ENCODE data around the gene COL9A3.

Gene COL9A3

DNA sequence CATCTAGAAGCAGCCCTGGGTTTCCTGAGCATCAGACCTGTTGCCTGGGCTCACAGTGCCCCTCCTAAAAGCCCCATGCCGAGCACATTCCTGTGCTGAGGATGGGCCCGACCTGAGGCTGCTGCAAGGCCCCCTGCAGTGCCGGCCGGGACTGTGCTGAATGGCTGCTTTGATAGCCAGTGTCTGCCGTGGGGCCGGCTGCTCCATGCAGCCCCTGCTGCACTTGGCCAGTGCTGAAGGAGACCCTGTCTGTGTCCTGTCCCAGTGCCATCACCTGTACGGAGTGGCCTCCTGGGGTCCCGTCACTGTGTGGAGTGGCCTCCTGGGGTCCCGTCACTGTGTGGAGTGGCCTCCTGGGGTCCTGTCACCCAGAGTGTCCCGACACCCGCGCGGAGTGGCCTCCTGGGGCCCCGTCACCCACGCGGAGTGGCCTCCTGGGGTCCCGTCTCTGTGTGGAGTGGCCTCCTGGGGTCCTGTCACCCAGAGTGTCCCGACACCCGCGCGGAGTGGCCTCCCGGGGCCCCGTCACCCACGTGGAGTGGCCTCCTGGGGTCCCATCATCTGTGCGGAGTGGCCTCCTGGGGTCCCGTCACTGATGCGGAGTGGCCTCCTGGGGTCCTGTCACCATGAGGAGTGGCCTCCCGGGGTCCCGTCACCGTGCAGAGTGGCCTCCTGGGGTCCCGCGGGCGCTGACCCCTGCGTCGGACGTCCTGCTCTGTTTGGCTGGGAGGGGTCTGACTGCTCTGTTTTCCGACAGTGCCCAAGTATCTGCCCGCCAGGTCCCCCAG is 7.0 kb downstream of the COL9A3 start:
- no peak for DNase-seq (ENCODE audit: low read depth, low spot score)

DNA sequence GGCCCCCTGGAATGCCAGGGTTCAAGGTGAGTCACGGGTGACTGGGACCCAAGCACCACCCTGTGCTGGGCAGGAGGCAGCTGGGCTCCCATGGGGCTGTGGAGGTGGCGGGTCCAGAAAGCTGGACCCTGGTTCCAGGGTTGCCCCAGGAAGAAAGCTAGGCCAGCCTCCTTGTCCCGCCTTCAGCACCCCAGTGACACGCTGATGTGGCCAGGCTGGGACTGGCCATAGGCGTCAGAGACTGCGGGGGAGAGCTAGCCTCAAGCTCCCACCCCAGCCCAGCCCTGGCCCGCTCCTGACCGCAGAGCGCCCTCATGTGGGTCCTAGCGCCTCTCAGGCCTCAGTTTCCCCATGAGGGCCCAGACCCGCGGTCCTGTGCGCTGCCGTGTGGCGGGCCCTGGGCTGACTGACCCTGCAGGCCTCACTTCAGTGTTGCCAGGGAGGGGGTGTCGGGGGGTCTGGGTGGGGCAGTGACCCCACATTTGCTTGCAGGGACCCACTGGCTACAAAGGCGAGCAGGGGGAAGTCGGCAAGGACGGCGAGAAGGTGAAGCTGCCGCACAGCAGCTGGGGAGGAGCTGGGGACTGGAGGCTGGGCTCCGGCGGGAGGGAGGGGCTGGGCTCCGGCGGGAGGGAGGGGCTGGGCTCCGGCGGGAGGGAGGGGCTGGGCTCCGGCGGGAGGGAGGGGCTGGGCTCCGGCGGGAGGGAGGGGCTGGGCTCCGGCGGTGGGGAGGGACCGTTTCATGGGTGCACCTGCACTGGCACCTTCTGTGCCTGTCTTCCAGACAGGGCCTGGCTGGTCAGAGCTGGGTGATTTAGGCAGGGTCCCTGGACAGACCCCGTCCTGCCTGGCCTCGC is 7.9 kb downstream of the COL9A3 start:
- no peak for DNase-seq (ENCODE audit: low read depth, low spot score)

DNA sequence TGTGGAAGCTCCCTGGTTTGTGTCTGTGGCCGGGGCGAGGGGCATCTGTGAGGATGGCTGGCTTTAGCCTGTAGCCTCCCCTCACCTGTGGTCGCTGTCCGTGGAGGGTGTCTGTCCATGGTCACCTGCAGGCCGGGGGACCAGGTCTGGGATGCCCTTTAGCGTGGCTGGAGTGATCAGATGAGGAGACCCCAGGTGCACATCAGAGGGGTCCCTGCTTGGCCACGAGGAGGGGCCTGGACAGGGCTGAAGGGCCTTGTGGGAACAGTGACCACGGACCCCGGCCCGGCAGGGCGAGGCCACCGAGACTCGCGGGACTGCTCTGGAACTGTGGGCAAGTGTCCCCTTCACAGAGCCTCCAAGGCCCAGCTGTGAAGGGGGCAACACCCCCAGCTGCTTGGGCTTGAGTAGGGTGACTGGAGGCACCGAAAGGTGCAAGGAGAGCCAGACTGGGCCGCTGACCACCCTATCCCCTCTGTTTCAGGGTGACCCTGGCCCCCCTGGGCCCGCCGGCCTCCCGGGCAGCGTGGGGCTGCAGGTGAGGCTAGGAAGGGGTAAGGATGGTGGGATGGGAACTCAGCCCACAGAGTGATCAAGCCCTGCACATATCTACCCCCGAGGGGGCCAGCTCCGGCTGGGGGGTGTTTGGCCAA is 8.6 kb downstream of the COL9A3 start:
- DNase-seq (ENCODE audit: low read depth, low spot score): no peak

DNA sequence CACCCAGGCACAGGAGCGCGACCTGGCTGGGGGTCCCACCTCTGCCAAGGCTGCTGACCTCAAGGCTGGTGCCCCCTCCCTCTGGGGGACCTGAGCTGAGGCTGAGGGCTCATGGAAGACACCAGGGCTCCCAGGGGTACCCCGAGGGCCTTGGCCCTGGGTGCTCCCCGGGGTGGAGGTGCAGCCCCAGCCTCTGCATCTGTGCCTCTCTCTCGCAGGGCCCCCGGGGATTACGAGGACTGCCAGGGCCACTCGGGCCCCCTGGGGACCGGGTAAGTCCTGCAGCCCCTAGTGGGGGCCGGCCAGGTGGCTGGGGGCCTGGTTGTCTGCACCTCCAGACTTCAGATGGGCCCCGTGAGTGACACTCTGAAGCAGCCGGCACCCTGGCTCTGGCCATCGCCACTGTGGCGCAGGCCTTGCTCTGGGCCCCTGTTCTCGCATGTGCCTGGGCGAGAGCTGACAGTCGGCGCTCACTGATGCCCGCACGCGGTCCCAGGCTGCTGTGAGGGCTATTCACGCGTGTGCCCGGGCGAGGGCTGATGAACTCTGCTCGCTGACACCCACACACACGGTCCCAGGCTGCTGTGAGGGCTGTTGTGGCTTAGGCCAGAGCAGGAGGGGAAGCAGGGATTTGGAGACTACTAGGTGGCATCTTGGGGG is 9.3 kb downstream of the COL9A3 start:
- DNase-seq (ENCODE audit: low read depth, low spot score): no peak

DNA sequence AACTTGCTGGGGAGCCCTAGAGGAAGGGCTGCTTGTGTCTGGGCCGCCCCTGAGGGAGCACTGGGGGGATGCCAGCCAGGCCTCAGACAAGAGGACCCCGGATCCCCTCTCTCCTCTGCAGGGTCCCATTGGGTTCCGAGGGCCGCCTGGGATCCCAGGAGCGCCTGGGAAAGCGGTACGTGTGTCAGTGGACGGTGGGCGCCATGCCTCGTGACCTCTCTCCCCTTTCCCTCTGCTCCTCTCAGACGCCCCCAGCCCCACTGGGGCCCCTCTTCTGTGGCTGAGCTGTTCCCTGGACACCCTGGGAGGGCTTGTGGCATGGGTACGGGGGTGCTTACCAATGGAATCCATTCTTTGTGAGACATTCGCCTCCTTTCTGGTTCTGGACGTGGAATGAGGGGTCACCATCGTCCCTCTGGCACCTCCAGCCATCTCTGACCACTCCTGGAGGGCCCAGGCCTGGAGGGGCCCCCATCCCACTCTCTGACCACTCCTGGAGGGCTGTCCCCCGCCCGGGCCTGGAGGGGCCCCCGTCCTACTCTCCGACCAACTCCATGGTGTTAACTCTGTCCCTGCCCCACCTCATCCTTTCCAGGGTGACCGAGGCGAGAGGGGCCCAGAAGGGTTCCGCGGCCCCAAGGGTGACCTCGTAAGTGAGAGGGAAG is 9.9 kb downstream of the COL9A3 start:
- no peak for DNase-seq (ENCODE audit: low read depth, low spot score)

DNA sequence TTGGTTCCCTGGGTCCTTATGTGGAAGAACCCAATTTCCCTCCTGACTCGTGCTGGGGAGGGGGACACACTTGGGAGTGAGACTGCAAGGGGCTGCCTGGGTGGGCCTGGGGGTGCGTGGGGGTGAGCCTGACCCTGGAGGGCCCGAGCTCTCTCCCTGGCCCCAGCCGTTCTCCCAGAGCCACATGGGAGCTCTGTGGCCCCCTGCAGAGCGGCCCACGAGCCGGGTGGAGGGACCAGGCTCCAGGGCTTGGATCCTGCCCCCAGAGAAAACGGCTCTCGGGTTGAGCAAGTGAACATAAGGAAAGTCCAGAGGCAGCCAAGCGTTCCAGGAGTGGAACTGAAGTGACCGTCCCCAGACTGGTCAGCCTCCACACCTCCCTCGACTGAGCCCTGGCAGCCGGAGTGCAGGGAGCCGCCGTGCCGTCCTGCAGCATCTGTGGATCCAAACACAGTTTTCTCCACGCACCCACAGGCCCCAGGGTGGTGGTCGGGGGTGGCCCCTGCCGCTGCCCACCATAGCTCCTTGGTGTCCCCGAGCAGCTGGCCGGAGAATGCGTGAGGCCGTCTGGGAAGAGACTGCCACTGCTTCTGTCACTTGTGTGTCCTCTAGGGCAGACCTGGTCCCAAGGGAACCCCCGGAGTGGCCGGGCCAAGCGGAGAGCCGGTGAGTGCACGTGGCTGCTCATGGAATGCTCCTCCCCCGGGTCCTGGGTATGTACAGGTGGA is 10.6 kb downstream of the COL9A3 start:
- DNase-seq (ENCODE audit: low read depth, low spot score): no peak

DNA sequence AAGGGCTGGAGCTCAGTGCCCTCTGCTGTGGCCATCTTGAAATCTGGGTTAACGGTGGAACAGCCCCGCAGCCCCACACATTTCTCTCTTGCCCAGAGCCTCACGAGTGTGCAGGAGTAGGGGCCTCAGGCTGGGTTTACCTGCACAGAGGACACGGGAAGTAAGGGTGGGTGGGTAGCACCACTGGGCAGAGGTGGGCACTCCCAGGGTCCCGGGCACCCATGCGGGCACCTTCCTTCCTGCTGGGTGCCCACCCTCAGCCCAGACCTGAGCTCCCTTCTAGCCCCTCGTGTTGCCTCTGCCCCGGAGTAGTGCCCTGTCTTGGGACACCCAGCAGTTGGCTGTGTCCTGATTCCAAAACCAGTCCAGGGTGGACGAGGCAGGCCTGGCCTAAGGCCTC is 11.2 kb downstream of the COL9A3 start:
- no peak for DNase-seq (ENCODE audit: low read depth, low spot score)

DNA sequence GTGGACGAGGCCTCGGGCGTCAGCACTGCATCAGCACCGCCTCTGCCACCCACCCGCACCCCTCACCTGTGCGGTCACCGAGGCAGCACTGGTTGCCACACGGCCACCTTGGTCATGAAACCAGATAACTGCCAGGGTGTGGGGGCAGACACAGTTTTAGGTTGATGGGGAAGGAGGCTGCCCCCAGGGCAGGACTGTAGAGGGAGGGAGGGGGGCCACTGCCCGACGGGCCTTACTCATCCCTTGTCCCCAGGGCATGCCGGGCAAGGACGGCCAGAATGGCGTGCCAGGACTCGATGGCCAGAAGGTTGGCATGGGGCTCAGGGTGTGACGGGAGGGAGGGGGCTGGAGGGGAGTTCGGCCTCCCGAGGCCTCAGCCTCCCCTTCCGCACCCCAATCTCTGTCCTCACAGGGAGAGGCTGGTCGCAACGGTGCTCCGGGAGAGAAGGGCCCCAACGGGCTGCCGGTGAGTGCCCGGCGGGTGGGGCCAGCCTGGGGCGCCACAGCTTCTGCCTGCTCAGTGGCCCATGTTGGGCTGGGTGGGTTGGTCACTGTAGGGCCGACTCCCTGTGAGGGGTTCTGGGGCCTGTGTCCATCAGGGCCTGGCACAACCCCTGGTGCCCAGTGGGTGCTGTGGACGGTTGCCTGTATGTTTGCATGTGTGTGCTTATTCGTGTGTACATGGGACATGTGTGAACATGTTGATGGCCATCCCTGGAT is 11.8 kb downstream of the COL9A3 start:
- DNase-seq (ENCODE audit: low read depth, low spot score): no peak

DNA sequence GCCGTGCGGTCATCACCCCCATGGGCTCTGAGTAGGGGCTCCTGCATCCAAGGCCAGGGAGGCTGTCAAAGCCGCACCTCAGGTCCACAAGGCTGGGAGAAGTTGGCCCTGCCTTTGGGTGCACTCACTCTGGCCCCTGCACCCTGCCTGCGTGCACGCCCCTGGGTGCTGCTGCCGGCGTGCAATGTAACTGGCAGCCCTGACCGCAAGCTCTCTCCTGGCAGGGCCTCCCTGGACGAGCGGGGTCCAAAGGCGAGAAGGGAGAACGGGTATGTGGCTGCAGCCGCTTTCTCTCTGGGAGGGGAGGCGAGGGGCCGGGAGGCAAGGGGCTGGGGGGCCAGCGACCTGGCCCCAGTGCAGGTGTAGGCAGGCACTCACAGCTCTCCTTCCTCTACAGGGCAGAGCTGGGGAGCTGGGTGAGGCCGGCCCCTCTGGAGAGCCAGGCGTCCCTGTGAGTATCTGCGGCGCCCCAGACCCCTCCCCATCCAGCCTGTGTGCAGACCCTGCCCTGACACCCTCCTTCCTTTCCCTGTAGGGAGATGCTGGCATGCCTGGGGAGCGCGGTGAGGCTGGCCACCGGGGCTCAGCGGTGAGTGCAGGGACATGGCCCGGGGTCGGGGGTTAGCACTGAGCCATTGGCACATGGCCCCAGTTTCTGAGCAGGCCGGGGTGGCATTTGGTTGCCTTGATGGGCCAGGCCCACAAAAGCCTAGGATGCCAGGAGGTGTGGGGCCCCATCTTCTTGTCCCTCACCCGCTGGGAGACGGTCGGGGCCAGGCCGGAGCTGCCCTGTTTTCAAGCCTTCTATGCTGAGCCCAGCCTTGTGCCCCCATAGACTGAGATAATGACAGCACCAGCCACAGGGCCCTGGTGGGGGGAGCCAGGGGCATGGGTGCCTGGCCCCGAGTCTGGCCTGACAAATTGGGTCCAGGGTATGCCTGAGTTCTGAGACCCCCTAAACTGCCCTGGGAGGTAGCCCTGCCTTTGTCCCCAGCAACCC is 12.7 kb downstream of the COL9A3 start:
- DNase-seq (ENCODE audit: low read depth, low spot score): no peak

DNA sequence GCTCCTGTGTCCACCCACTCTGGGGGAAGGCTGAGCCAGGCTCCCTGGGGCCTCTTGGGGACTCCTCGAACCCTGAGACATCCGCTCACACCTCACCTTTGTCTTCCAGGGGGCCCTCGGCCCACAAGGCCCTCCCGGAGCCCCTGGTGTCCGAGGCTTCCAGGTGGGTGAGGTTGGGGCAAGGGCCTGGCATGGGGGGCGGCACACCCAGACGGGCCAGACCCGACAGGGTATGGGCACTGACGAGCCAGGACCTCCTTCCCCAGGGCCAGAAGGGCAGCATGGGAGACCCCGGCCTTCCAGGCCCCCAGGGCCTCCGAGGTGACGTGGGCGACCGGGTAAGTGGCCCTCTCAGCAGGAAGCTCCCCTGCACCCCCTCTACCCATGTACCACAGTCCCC is 13.4 kb downstream of the COL9A3 start:
- no peak for DNase-seq (ENCODE audit: low read depth, low spot score)

DNA sequence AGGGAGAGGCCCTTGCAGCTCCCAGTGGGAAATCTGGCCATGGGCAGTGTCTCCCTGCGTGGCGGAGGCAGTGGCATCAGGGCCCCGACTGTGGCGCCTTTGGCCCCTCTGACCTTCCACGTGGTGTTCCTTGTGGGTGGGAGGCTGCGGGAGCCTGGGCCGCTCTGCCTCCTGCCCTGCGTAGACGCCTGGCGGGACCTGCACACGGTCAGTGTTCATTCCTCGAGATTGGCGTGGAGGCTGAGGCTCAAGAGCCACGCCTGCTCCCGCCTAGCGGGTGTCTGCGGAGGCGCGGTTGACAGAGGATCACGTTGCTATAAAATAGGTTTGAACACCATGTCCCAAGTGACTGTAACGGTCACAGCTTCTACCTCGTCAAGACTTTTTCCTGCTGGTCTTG is 14.0 kb downstream of the COL9A3 start:
- DNase-seq (ENCODE audit: low read depth, low spot score): no peak

DNA sequence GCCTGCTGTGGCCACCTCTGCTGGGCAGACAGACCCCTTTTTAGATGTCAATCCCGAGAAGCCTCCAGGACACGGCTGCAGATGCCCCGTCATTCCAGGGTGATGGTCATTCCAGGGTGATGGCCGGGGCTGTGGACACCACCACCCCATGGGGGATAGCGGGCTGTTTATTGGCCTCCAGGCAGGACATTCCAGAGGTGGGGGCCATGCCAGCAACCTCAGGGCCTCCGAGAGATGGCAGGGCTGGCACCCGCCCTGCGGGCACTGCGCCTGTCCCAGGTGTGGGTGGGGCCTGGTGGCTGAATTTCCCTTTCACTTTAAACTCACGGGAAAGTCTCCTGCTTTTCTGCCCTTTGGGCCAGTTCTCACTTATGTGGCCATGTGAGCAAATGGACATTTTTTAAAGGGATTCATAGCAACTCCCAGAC is 14.5 kb downstream of the COL9A3 start:
- DNase-seq (ENCODE audit: low read depth, low spot score): no peak

DNA sequence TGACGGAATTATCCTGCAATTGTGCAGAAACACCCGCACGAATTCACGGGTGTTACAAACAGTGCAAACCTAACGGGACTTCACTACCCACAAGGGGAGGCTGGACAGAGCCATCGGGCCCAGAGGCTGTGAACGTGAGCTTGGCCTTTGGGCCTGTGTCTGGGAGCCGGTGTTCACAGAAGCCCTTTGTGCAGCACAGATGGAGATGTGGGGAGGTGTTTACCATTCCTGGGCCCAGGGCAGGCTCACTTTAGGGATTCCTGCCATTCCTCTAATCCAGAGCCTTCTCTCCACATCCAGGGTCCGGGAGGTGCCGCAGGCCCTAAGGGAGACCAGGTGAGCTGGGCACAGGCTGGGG is 15.0 kb downstream of the COL9A3 start:
- no peak for DNase-seq (ENCODE audit: low read depth, low spot score)

DNA sequence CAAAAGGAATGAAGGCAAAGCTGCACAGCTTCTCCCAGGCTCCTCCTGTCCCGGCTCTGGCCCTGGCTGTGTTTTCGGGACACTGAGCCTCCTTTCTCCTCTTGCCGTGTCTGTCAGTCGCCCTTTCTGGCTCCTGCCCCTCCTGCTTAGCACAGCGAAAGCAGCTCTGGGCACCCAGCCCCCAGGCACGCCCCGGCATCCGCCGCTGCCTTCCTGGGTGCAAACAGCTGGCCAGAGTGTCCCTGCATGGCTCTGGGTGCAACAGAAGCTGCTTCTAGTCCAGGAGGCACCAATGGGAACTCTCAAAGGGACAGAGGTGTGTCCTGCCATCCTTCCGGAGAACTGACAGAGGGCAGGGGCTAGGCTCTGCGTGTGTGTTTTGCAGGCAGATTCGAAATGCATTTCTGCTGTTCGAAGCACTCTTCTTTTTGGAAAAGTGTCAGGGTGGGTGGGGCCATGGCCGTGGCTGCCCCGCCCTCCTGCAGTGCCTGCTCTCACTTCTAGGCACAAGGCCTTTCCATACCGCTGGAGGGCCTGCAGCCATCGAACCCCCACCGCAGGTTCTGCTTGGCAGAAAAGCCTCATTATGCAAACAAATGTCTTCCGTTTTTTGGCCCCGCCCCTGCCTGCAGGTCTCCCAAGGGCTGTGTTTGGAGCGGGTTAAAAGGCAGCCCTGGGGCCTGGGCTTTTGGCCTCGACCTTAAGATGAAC is 15.5 kb downstream of the COL9A3 start:
- DNase-seq (ENCODE audit: low read depth, low spot score): no peak

DNA sequence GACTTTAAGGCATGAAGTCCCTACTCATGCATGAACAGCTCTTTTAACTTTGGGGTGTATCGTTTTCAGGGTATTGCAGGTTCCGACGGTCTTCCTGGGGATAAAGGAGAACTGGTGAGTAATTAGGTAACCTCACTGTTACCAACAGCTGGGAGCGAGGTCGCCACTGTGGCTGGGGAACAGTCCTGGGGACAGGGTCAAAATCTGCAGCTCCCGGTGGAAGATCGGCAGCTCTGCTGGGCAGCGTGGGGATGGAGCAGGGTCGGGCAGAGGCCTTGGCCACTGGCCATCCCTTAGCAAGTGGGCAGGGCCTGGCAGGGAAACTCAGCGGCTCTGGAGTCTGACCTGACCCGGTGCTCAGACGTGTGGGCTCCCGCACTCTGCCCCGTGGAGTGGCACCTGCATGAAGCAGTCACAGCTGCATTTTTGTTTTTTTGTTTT is 16.1 kb downstream of the COL9A3 start:
- no peak for DNase-seq (ENCODE audit: low read depth, low spot score)

DNA sequence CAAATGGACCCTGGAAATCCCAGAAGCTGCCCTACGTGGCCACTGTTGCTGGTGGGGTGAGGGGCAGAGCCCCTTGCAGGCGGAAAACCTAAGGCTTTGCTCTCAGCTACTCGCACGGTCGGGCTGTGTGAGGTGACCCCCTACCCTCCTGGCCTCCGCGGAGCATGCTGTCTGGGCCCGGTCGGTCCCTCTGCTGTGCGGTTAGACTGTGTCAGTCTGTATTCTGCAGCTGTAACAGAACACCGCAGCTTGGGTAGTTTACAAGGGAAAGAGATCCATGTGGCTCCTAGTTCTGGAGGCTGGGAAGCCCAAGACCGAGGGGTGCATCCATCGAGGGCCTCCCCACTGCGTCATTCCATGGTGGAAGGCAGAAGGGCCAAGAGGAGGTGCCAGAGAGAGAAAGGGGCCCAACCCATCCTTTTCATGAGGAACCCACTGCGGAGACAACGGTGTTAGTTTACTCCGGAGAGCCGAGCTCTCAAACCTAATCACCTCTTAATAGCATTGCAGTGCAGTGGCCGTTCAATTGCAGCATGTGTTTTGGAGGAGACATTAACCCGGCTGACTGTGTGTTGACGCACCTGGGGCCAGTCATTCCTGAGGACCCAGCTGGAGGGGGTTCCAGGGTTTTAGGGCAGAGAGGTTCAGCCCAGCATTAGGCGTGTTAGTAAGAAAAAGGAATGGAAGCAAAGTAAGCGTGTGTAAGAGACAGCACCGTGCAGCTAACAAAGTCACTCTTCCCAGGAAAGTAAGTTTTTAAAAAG is 18.3 kb downstream of the COL9A3 start:
- DNase-seq (ENCODE audit: low read depth, low spot score): no peak

All from brain pericyte (primary cell).